C4-2B (cell line): ENCODE measurements around the gene NOP56.

Experiments used
- H3K27ac ChIP-seq: fragments of 450-650 bp; 2 replicates; pipeline ENCODE4 v1.5.1; 2017
- ZFX ChIP-seq: fragments of 450-650 bp; IDR thresholded peaks from 2 replicates; pipeline ENCODE4 v1.6.1; 2017
- TF ChIP-seq, protein P1 (sequence below): fragments of 450-650 bp; conservative IDR thresholded peaks from 2 replicates; pipeline ENCODE4 v1.5.1; 2017; ENCODE audit warnings: mild to moderate bottlenecking

The NOP56 gene

DNA sequence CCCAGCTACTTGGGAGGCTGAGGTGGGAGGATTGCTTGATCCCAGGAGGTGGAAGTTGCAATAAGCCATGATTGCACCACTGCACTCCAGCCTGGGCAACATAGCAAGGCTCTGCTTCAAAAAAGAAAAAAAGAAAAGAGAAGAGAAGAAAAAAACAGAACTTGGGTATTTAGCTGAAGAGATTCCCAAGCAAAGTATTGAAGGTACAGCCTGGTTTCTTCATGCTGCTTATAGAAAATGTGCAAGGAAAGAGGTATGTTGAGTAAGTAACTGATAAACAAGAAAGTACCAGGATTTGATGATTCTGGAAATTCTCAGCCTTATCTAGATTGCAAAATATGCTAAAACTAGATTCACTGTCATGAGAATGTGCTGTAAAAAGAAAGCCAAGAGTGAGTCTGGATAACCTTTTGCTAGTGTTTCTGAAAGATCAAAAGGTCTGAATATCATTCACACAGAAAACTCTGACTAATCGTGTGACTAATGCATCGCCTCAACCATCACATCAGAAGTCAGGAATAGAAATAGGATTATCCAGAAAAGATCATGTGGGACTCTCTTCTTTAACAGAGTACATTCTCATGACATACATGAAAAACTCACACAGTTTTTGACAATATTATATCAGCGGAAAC, 32.4 kb upstream of the NOP56 start:
- TF ChIP-seq, protein P1, sequence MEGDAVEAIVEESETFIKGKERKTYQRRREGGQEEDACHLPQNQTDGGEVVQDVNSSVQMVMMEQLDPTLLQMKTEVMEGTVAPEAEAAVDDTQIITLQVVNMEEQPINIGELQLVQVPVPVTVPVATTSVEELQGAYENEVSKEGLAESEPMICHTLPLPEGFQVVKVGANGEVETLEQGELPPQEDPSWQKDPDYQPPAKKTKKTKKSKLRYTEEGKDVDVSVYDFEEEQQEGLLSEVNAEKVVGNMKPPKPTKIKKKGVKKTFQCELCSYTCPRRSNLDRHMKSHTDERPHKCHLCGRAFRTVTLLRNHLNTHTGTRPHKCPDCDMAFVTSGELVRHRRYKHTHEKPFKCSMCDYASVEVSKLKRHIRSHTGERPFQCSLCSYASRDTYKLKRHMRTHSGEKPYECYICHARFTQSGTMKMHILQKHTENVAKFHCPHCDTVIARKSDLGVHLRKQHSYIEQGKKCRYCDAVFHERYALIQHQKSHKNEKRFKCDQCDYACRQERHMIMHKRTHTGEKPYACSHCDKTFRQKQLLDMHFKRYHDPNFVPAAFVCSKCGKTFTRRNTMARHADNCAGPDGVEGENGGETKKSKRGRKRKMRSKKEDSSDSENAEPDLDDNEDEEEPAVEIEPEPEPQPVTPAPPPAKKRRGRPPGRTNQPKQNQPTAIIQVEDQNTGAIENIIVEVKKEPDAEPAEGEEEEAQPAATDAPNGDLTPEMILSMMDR, result no peak
- no peak for TF ChIP-seq ZFX
- no peak overlapping the region for H3K27ac ChIP-seq

DNA sequence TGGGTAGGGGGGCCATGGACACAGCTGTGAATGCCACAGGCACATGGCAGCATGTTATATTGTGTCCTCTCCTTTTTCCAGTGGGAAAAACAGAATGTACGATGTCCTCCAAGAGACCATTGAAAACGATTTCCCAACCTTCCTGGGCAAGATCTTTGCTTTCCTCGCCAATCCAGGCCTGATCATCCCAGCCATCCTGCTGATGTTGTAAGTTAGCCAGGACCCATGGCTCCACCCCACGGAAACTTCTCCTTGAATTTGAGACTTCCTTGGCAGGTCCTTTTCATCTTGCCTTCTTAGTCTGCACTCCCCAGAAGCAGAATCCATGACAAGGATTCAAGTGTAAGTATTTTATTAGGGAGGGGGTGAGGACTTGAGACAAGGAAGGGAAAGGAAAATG, 28.2 kb upstream of the NOP56 start:
- H3K27ac ChIP-seq, result no peak overlapping the region
- no peak for TF ChIP-seq ZFX
- TF ChIP-seq, protein P1, result no peak

DNA sequence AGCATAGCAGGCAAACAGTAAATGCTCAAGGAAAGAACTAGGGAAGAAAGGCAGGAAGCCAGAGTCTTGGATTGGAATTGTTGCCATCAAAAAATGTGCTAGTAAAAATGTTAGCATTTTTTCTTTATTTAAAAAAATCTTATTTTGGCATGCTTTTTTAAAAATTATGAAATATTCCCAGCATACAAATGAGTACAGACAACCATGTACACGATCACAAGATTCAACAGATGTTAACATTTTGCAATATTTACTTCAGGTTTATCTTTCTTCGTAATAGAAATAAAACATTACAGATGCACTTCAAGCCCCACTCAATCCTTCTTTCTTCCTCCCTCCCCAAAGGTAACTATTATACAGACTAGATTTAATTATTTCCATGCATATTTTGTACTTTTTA, 27.4 kb upstream of the NOP56 start:
- H3K27ac ChIP-seq, result no peak overlapping the region
- TF ChIP-seq ZFX, result no peak
- TF ChIP-seq, protein P1, result no peak

DNA sequence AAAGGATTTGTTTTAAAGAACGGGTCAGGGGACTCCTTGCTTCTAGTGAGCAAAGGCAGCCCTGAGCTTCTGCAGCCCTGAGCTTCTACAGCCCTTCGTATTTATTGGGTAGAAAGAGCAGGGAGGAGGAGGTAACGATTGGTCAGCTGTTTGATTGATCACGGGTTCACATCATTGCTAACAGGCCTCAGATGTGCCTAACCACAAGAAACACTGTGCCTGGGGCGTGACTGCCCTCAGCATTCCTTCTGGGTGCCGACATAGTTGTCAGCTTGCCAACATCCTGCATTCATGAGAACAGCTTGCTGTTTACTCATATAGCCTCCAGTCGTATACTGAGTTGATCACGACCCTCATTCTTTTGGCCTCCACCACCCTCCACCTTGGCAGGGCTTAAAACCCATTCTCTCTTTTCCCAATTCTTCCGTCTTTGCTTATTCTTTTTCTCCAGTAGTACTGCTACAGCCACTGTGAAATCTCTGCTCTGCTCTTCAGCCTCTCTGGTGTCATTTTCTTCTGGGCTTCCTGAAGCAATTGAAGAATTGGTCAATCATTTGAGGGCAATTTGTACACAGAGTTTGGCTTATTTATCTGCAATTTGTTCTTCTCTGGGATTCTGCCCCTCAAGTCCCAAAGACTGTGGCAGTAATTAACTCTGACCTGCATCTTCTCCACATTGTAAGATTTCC, 25.4 kb upstream of the NOP56 start:
- H3K27ac ChIP-seq, result no peak overlapping the region
- TF ChIP-seq, protein P1, result no peak
- TF ChIP-seq ZFX, result no peak

DNA sequence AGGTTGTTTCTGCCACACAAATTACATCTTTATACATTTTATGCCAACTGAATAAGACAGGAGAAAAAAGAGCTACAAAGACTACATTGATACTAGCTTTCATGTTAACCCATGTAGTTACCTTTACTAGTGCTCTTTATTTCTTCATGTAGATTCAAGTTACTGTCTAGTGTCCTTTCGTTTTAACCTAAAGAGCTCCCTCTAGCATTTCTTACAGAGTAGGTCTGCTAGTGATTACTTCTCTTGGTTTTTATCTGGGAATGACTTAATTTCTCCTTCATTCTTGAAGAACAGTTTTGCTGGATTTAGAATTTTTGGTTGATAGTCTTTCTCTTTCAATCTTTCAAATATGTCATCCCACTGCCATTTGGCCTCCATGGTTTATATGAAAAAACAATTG, 21.2 kb upstream of the NOP56 start:
- H3K27ac ChIP-seq, result no peak overlapping the region
- no peak for TF ChIP-seq ZFX
- TF ChIP-seq, protein P1, result peak; percentile 27

DNA sequence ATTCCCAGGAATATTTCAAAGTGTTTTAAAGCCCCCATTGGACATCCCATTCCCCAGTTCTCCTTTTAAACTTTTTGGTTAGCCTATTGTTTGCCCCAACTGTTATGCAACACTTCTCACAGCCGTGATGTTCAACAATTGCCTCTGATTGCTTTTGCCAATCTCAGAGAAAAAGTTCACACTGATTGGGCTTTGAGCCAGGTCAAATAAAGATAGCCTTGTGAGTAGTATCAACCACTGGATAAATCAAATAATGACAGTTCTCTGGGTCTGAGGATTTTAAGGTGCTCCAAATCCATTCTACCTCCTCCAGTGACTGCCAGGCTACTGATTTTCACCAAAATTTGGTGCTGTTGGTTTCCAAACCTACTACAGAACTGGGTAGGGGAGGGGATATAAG, 19.1 kb upstream of the NOP56 start:
- TF ChIP-seq, protein P1, result no peak
- TF ChIP-seq ZFX, result no peak
- no peak overlapping the region for H3K27ac ChIP-seq

DNA sequence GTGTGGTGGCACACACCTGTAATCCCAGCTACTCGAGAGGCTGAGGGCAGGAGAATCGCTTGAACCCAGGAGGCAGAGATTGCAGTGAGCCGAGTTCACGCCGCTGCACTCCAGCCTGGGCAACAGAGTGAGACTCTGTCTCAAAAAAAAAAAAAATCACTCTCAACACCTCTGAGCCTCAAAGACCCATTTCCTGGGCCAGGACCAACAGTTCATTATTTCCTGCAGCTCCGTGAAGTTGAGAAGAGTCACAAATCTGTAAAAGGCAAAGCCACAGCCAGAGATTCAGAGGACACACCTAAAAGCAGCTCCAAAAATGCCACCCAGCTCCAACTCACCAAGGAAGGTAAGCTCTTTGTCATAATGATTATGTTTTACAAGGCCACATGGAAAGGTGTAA, 15.2 kb upstream of the NOP56 start:
- TF ChIP-seq, protein P1, result no peak
- no peak for TF ChIP-seq ZFX
- no peak overlapping the region for H3K27ac ChIP-seq
